KMS-11 (cell line): ENCODE data around the gene HCFC1.

Experiments
- H2AFZ ChIP-seq: fragments of 200-600 bp; sonication (generic); 2 replicates; pipeline ENCODE4 v1.6.1; 2016; ENCODE audit warnings: antibody characterized with exemption, mixed run types, low read depth
- H3K27ac ChIP-seq: fragments of 200-600 bp; sonication (generic); 2 replicates; pipeline ENCODE4 v1.6.1; 2016; ENCODE audit warnings: mild to moderate bottlenecking, mixed run types
- H3K27me3 ChIP-seq: fragments of 200-600 bp; sonication (generic); 2 replicates; pipeline ENCODE4 v1.6.1; 2017; ENCODE audit warnings: mild to moderate bottlenecking, low read depth, mixed run types, moderate library complexity; ENCODE audit not compliant: insufficient read depth
- H3K36me3 ChIP-seq: fragments of 200-600 bp; sonication (generic); 2 replicates; pipeline ENCODE4 v1.6.1; 2017; ENCODE audit warnings: mild to moderate bottlenecking, mixed run types; ENCODE audit not compliant: insufficient read depth
- H3K4me1 ChIP-seq: fragments of 200-600 bp; sonication (generic); 2 replicates; pipeline ENCODE4 v1.6.1; 2016; ENCODE audit warnings: mild to moderate bottlenecking, low read depth, mixed run types; ENCODE audit not compliant: poor library complexity, severe bottlenecking
- H3K4me2 ChIP-seq: fragments of 200-600 bp; sonication (generic); 2 replicates; pipeline ENCODE4 v1.7.0; 2016; ENCODE audit warnings: mild to moderate bottlenecking, mixed run types
- H3K4me3 ChIP-seq: fragments of 200-600 bp; sonication (generic); IDR thresholded peaks from 2 replicates; pipeline ENCODE4 v1.6.1; 2017; ENCODE audit warnings: low read depth, low read length, mixed read lengths; ENCODE audit not compliant: insufficient read depth
- H3K79me2 ChIP-seq: fragments of 200-600 bp; sonication (generic); 2 replicates; pipeline ENCODE4 v1.6.1; 2016; ENCODE audit warnings: low read depth, mixed run types; ENCODE audit not compliant: insufficient read depth
- H3K9ac ChIP-seq: fragments of 200-600 bp; sonication (generic); 2 replicates; pipeline ENCODE4 v1.6.1; 2016; ENCODE audit warnings: mild to moderate bottlenecking, mixed run types
- H4K20me1 ChIP-seq: fragments of 200-600 bp; sonication (generic); 2 replicates; pipeline ENCODE4 v1.6.1; 2016; ENCODE audit warnings: mild to moderate bottlenecking, mixed run types; ENCODE audit not compliant: insufficient read depth
- CTCF ChIP-seq: fragments of 200-600 bp; sonication (generic); conservative IDR thresholded peaks from 2 replicates; pipeline ENCODE4 v1.6.1; 2017; ENCODE audit warnings: low read depth, mild to moderate bottlenecking, antibody characterized with exemption, low read length, moderate library complexity, mixed read lengths

Gene HCFC1

GRCh38 chrX:154012336-154012991, 40.8 kb upstream of the HCFC1 start:
- Histone ChIP-seq H4K20me1 (no peaks in the 10 kb centered on the region), H3K9ac (no peak overlapping the region), H3K4me3 (no peak overlapping the region), H3K27ac (no peak overlapping the region), H3K27me3 (no peaks in the 10 kb centered on the region), H3K4me1 (peaks cover 52% of the 10 kb centered on the region), H2AFZ (no peak overlapping the region), H3K36me3 (0 out of 2 replicates have a peak, but pooled peaks cover 5% of the 10 kb centered on the region), H3K79me2 (peaks cover 16% of the 10 kb centered on the region), H3K4me2 (no peak overlapping the region)
- no peak for TF ChIP-seq CTCF

- H3K36me3 ChIP-seq = 0 out of 2 replicates have a peak, but pooled peaks cover 5% of the 10 kb centered on the region
- H3K79me2 ChIP-seq = peaks cover 8% of the 10 kb centered on the region
- no peak overlapping the region for H3K9ac ChIP-seq
- no peaks in the 10 kb centered on the region for H3K27me3 ChIP-seq
- no peaks in the 10 kb centered on the region for H4K20me1 ChIP-seq
- H3K4me1 ChIP-seq = peaks cover 44% of the 10 kb centered on the region
- no peak overlapping the region for H2AFZ ChIP-seq
- TF ChIP-seq CTCF = no peak
- no peak overlapping the region for H3K4me3 ChIP-seq
- no peak overlapping the region for H3K4me2 ChIP-seq
- H3K27ac ChIP-seq = no peak overlapping the region; the same call in 1 of the 2 replicates
Observed at GRCh38 chrX:154011376-154012335, 40.0 kb upstream of the HCFC1 start.

GRCh38 chrX:154010330-154011087, 38.9 kb upstream of the HCFC1 start:
- no peaks in the 10 kb centered on the region for H4K20me1 ChIP-seq
- no peak overlapping the region for H3K27ac ChIP-seq
- no peak overlapping the region for H3K9ac ChIP-seq
- H3K36me3 ChIP-seq = 0 out of 2 replicates have a peak, but pooled peaks cover 5% of the 10 kb centered on the region
- no peak overlapping the region for H2AFZ ChIP-seq
- H3K4me3 ChIP-seq = no peak overlapping the region
- peaks cover 44% of the 10 kb centered on the region for H3K4me1 ChIP-seq
- H3K4me2 ChIP-seq = no peak overlapping the region
- H3K27me3 ChIP-seq = no peaks in the 10 kb centered on the region
- no peak for TF ChIP-seq CTCF
- H3K79me2 ChIP-seq = no peaks in the 10 kb centered on the region

GRCh38 chrX:154008521-154008920, 36.9 kb upstream of the HCFC1 start:
- H2AFZ ChIP-seq = no peak overlapping the region
- H3K27ac ChIP-seq = peak overlapping the region; percentile 42; the same call in 1 of the 2 replicates
- peaks cover 45% of the 10 kb centered on the region for H3K4me1 ChIP-seq
- H3K9ac ChIP-seq = no peak overlapping the region; the same call in 1 of the 2 replicates
- H3K4me2 ChIP-seq = peak overlapping the region; percentile 21; the same call in 1 of the 2 replicates
- H4K20me1 ChIP-seq = no peaks in the 10 kb centered on the region
- H3K4me3 ChIP-seq = no peak overlapping the region
- no peak for TF ChIP-seq CTCF
- H3K27me3 ChIP-seq = no peaks in the 10 kb centered on the region
- H3K79me2 ChIP-seq = no peaks in the 10 kb centered on the region
- 0 out of 2 replicates have a peak, but pooled peaks cover 2% of the 10 kb centered on the region for H3K36me3 ChIP-seq
